Embryonic facial prominence (tissue), 1 donor: Measurements from ENCODE around the gene NSMF.

Source experiments
- DNase-seq: peaks from one replicate; pipeline ENCODE4 v3.0.0-alpha.2; 2016; ENCODE audit errors: extremely low spot score

The NSMF gene

GRCh38 chr9:137429974-137430722, 29.0 kb downstream of the NSMF start:
- DNase-seq, result no peak

- no peak for DNase-seq
Measured at GRCh38 chr9:137429546-137429890, 29.6 kb downstream of the NSMF start.

- DNase-seq, result no peak
Measured at GRCh38 chr9:137428841-137429545, 30.1 kb downstream of the NSMF start.

- no peak for DNase-seq
Measured at GRCh38 chr9:137428311-137428630, 30.9 kb downstream of the NSMF start.

GRCh38 chr9:137427454-137428310, 31.5 kb downstream of the NSMF start:
- no peak for DNase-seq

- DNase-seq, result no peak
Measured at GRCh38 chr9:137426018-137426681, 33.0 kb downstream of the NSMF start.

GRCh38 chr9:137423514-137424291, 35.4 kb downstream of the NSMF start:
- no peak for DNase-seq

GRCh38 chr9:137422604-137423513, 36.3 kb downstream of the NSMF start, which contains the start of the genes EXD3 and NOXA1:
TSS of gene EXD3 (minus strand) at chr9:137423162. CDS start at chr9:137395357, 27,805 bp downstream.
TSS of gene NOXA1 (plus strand) at chr9:137423393. CDS start at chr9:137423530, 137 bp downstream.
- peak; percentile 65 for DNase-seq

GRCh38 chr9:137421838-137422603, 37.1 kb downstream of the NSMF start:
- DNase-seq, result no peak

- no peak for DNase-seq
Measured at GRCh38 chr9:137417161-137418021, 41.7 kb downstream of the NSMF start.

GRCh38 chr9:137416563-137417151, 42.5 kb downstream of the NSMF start:
- no peak for DNase-seq

- no peak for DNase-seq
Measured at GRCh38 chr9:137416006-137416562, 43.0 kb downstream of the NSMF start.

GRCh38 chr9:137415451-137415850, 43.7 kb downstream of the NSMF start:
- DNase-seq, result no peak

GRCh38 chr9:137412431-137412830, 46.7 kb downstream of the NSMF start:
- DNase-seq, result no peak

GRCh38 chr9:137411645-137412380, 47.3 kb downstream of the NSMF start:
- DNase-seq, result no peak

GRCh38 chr9:137411260-137411644, 47.9 kb downstream of the NSMF start:
- DNase-seq, result no peak

GRCh38 chr9:137410891-137411249, 48.3 kb downstream of the NSMF start:
- no peak for DNase-seq
